ENCODE results near the gene IL2RG.

- TF ChIP-seq, protein P1, sequence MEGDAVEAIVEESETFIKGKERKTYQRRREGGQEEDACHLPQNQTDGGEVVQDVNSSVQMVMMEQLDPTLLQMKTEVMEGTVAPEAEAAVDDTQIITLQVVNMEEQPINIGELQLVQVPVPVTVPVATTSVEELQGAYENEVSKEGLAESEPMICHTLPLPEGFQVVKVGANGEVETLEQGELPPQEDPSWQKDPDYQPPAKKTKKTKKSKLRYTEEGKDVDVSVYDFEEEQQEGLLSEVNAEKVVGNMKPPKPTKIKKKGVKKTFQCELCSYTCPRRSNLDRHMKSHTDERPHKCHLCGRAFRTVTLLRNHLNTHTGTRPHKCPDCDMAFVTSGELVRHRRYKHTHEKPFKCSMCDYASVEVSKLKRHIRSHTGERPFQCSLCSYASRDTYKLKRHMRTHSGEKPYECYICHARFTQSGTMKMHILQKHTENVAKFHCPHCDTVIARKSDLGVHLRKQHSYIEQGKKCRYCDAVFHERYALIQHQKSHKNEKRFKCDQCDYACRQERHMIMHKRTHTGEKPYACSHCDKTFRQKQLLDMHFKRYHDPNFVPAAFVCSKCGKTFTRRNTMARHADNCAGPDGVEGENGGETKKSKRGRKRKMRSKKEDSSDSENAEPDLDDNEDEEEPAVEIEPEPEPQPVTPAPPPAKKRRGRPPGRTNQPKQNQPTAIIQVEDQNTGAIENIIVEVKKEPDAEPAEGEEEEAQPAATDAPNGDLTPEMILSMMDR (IDR thresholded peaks at IDR 0.05) = no peak
- no peak for TF ChIP-seq POLR2A (IDR thresholded peaks at IDR 0.05)
Observed at GRCh38 chrX:71154196-71154595, 42.8 kb upstream of the IL2RG start.
